ENCODE results near the gene PSMA2.

PSMA2 gene

GRCh38 chr7:42939457-42940240, 7.7 kb upstream of the PSMA2 start:
- no peak for DNase-seq

- DNase-seq, result no peak
Observed at GRCh38 chr7:42935861-42936260, 3.9 kb upstream of the PSMA2 start.

GRCh38 chr7:42934291-42934690, 2.3 kb upstream of the PSMA2 start:
- DNase-seq, result peak in 1 of 2 donors; percentile 25

- peak in 1 of 2 donors; percentile 9 for DNase-seq
Observed at GRCh38 chr7:42932811-42933591, 1.0 kb upstream of the PSMA2 start.

GRCh38 chr7:42931447-42931833, 534 bp downstream of the PSMA2 start:
- peak; percentile 31 to 49 for DNase-seq

GRCh38 chr7:42930889-42931288, 1.1 kb downstream of the PSMA2 start:
- no peak for DNase-seq

DNA sequence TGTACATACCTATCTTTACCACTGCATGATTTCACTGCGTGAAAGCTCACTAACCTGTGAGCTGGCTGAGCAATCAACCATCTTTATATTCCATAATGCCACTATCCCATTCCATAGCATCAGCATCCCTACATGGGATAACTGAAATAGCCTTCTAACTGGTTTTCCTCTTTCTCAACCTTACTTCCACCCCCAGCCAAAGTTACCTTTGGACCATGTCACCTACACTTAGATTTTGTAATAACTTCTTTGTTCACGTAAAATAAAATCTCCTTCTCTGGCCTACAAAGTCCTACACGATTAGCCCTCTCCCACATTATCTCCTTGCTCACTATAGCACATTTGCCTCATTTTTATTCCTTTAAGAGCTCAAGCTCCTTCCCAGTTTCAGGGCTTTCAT, 2.5 kb downstream of the PSMA2 start:
- no peak for DNase-seq

- DNase-seq, result no peak
Observed at GRCh38 chr7:42928754-42929153, 3.2 kb downstream of the PSMA2 start.

- DNase-seq, result peak; percentile 16 to 20
Observed at GRCh38 chr7:42926204-42926603, 5.8 kb downstream of the PSMA2 start.

GRCh38 chr7:42925630-42926029, 6.3 kb downstream of the PSMA2 start:
- DNase-seq, result no peak

GRCh38 chr7:42924223-42924838, 7.6 kb downstream of the PSMA2 start:
- peak in 1 of 2 donors; percentile 38 for DNase-seq

DNA sequence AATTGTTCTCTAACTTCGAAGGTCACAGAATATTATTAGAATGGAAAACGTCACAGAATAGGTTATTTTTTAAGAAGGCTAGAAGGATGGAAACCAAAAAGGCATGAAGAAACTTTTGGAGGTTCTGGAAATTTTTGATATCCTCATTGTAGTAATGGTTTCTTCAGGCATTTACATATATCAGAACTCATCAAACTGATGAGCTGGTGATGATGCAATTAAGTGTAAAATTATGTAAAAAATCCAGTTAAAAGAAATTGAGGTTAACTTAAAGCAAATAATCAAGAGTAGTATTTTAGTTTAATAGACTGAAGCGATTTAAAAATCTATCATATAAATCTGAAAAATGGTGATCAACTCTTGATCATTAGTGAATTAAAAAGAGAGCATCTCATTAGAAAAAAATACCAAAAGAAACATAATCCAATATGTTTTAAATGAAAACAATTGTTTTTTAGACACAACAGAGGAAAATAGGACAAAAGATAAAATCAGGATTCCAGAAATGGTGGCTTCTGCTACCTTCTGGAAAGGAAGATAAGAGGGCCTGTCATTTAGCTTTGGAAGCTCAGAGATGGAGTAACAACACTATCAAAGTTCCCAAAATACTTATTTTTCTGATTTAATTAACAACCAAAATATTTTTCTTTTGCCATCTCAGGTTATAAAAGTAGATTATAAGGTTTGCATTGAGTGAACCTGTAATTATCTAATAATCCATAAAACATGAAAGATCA, 9.8 kb downstream of the PSMA2 start:
- no peak for DNase-seq

- no peak for DNase-seq
Observed at GRCh38 chr7:42915356-42915755, 16.6 kb downstream of the PSMA2 start.

DNA sequence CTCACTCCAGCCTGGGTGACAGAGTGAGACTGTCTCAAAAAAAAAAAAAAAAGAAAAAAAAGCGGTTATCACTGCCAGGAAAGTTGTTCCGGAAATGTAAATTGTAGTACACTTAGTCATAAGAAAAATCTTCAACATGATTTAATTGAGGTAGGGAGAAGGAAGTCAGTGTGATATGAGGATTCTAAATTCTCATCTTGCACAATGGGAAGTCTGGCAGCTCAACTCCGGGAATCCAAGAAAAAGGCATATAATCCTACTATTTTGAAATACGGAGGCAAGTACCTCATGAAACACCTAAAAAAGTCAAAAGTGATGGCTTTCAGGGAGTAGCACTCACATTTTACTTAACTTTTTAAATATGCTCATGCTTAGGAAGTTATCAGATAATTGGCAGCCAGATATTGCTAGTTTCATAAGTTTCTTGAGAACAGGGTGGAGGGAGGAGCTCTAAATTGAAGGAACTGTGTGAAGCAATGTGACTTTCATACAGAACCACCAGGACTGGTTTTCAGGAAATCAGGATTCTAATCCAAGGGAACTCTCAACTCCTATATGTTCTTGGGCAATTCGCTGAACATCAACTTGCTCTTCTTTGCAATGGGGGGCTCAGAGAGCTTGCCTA, 17.4 kb downstream of the PSMA2 start:
- peak; percentile 22 to 25 for DNase-seq

DNA sequence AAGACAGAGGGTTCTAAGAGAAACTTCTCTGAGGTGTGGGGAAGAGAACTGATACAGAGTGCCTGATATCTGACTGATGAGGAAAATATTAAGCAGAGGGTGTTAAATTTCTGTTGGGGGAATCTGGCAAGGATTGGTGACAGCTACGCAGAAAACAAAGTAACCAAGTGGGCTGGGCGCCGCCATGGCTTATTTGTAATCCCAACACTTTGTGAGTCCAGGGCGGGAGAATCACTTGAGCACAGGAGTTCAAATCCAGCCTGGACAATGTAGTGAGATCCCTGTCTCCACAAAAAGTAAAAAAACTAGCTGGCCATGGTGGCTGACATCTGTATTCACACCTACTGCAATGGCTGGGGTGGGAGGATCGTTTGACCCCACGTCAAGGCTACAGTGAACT, 18.0 kb downstream of the PSMA2 start:
- no peak for DNase-seq

DNA sequence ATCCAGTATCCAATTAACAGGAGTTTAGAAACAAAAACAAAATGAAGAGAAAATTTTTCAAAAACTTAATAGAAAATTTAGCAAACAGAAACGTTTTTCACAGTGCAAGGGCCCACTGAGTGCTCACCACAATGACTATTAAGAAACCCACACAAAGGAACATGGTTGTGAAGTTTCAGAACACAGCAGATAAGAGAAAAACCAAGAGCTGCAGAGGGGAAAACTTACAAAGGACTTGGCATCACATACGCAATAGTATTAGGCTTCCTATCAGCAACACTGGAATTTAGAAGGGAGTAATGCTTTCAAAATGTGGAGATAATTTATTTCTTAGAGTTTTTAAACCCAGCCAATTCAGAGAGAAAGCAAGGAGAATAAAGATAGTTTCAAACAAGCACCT, 18.4 kb downstream of the PSMA2 start:
- DNase-seq, result no peak

DNA sequence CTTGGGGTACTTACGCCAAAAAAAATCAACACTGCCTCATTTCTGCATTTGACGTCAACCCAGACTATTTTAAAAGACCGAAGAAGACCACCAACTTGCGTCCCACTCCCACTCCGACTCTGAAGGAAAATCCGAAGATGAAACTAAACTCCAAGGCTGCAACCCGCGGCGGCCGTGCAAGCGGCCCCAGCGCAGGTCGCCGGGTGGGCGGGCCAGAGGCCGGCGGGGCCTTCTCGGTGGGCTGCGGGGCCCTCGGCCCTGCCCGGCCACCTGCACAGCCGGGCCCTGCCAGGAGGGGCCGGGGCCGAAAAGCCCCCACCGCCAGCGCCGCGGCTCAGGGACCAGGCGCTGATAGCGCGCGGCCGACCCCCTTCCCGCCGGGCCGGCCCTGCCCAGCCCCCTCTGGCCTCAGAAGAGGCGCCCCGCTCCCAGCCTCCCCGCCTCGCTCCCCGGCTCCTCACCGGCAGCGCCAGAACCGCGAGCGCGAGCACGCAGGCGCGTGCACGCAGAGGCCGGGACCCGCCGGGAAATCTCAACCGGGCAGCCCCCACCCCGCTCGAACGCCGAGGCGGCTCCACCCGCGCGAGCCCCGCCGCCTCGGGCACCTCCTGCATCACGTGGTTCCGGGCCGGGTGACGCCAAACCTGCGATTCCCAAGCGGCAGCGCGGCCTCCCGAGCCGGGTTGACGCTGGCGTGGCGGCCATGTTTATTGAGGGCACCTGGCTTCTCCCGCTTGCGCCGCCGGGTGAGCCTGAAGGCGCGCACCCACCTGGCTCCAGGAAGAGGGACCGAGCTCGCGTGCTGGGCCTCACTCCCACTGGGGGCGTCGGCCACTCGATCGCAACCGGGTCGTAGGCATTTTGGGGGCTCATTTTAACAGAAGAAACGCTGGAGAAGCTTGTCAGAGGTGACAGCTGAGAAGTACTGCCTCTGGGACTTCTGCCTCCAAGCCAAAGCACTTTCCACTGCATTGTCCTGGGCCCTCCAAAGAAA, 20.2 kb downstream of the PSMA2 start, which contains the start of gene C7orf25:
TSS of gene C7orf25 (minus strand) at position 617 of the 994 bp plus-strand sequence. CDS start 1,170 bp downstream, outside the sequence.
- peak; percentile 87 to 93 for DNase-seq

GRCh38 chr7:42910306-42910705, 21.7 kb downstream of the PSMA2 start:
- DNase-seq, result no peak

DNA sequence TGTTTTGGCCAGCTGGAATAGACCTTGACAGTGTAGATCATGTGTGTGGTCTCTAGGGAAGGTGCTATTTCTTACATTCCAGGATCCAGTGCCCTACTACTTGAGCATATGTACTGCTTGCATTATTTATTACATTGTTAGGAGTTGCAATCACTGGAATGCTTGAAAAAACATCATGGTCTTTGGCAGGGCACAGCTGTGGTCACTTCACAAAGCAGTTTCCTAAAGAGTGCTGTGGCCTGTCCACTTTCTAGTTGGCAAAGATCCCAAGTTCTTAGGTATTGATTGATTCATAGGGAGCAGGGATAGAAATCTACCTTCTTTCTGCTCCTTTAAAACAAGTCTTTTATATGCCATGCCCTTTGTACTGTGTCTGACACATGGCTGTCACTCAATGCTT, 24.7 kb downstream of the PSMA2 start:
- DNase-seq, result no peak

DNA sequence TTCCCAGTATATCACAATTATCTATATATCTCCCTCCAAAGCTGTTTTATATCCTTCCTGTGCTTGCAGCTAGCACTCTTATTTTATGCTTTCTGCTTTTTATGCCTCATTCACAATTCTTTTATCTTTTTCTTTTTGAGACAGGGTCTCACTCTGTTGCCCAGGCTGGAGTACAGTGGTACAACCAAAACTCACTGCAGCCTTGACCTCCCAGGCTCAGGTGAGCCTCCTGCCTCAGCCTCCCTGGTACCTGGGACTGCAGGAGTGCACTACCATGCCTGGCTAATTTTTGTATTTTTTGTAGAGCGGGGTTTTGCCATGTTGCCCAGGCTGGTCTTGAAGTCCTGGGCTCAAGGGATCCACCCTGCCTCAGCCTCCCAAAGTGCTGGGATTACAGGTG, 25.8 kb downstream of the PSMA2 start:
- no peak for DNase-seq

DNA sequence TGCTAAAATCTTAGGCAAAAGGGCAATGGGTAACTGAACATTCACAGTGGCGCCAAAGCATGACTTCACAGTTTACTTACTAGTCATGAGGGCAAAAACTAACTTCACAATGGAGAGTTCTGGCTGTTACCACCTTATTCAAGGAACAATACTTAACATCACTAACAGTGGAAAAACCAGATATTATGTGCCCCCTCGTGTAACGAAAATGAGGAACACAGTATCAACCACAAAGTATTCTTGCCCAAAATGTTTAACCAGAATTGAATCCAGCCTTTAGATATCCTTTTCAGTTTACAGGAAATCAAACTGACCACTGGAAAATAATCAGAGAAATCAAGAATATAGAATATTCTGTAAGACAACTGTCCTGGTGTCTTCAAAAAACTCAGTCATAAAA, 29.6 kb downstream of the PSMA2 start:
- peak; percentile 11 to 22 for DNase-seq

All from inflammatory macrophage treated with lipopolysaccharide for 1 hour (primary cell).